GM23338 (cell line): ENCODE measurements around the gene STK39. TPM values are rescaled to one million over a fixed set of nuclear protein-coding genes. Genes with fewer than 3 reads are reported as not detected.

Experiments used
- ATAC-seq: fragments of 200-7000 bp; cut with Tn5 transposase; 3 replicates; pipeline ENCODE4 v1.9.1; 2020
- DNase-seq: peaks from one replicate; pipeline ENCODE4 v3.0.0-alpha.2; 2015; ENCODE audit warnings: low spot score
- H2AFZ ChIP-seq: fragments of 200-600 bp; sonication (generic); 2 replicates; pipeline ENCODE4 v1.8.0; 2016; ENCODE audit warnings: antibody characterized with exemption, mild to moderate bottlenecking, moderate library complexity
- H3F3A ChIP-seq: fragments of 200-600 bp; sonication (generic); replicated peaks from 2 replicates; pipeline ENCODE4 v1.8.0; 2017; ENCODE audit warnings: antibody characterized with exemption, mixed run types, low read depth
- H3K27ac ChIP-seq: fragments of 200-600 bp; sonication (generic); 2 replicates; pipeline ENCODE4 v1.6.1; 2016; ENCODE audit warnings: low read depth
- H3K27me3 ChIP-seq: fragments of 200-600 bp; sonication (generic); 2 replicates; pipeline ENCODE4 v1.8.0; 2016; ENCODE audit warnings: mild to moderate bottlenecking, mixed run types, moderate library complexity; ENCODE audit not compliant: insufficient read depth
- H3K36me3 ChIP-seq: fragments of 200-600 bp; sonication (generic); 2 replicates; pipeline ENCODE4 v1.8.0; 2016; ENCODE audit warnings: mild to moderate bottlenecking; ENCODE audit not compliant: insufficient read depth
- H3K4me1 ChIP-seq: fragments of 200-600 bp; sonication (generic); 2 replicates; pipeline ENCODE4 v1.8.0; 2016; ENCODE audit warnings: mild to moderate bottlenecking, moderate library complexity; ENCODE audit not compliant: insufficient read depth
- H3K4me2 ChIP-seq: fragments of 200-600 bp; sonication (generic); 2 replicates; pipeline ENCODE4 v1.7.1; 2017; ENCODE audit warnings: mixed run types
- H3K4me3 ChIP-seq: fragments of 200-600 bp; sonication (generic); 2 replicates; pipeline ENCODE4 v1.6.1; 2016; ENCODE audit warnings: mixed run types
- H3K79me2 ChIP-seq: fragments of 200-600 bp; sonication (generic); replicated peaks from 2 replicates; pipeline ENCODE4 v1.8.0; 2017; ENCODE audit warnings: mild to moderate bottlenecking; ENCODE audit not compliant: insufficient read depth
- H3K9me2 ChIP-seq: fragments of 200-600 bp; sonication (generic); 2 replicates; pipeline ENCODE4 v1.8.0; 2017; ENCODE audit not compliant: insufficient read depth
- H4K20me1 ChIP-seq: fragments of 200-600 bp; sonication (generic); replicated peaks from 2 replicates; pipeline ENCODE4 v1.8.0; 2017; ENCODE audit warnings: mild to moderate bottlenecking; ENCODE audit not compliant: insufficient read depth
- H3K27ac Mint-ChIP-seq: 2 replicates; pipeline ENCODE4 v1.8.0; 2020; ENCODE audit warnings: inconsistent platforms, mild to moderate bottlenecking, moderate library complexity, mixed read lengths
- H3K27me3 Mint-ChIP-seq: 3 replicates; pipeline ENCODE4 v1.8.0; 2022; ENCODE audit warnings: low read depth, mild to moderate bottlenecking, moderate library complexity, mixed read lengths, inconsistent platforms; ENCODE audit not compliant: insufficient read depth, poor library complexity
- H3K36me3 Mint-ChIP-seq: 3 replicates; pipeline ENCODE4 v1.8.0; 2021; ENCODE audit warnings: low read depth, mild to moderate bottlenecking, inconsistent platforms, moderate library complexity, mixed read lengths
- H3K4me1 Mint-ChIP-seq: 3 replicates; pipeline ENCODE4 v1.8.0; 2020; ENCODE audit warnings: mild to moderate bottlenecking, inconsistent platforms, mixed read lengths
- H3K4me3 Mint-ChIP-seq: 3 replicates; pipeline ENCODE4 v1.8.0; 2021; ENCODE audit warnings: moderate library complexity, mild to moderate bottlenecking, inconsistent platforms, mixed read lengths
- H3K9me3 Mint-ChIP-seq: 3 replicates; pipeline ENCODE4 v1.8.0; 2020; ENCODE audit warnings: moderate library complexity, mild to moderate bottlenecking, inconsistent platforms, mixed read lengths
- CREB1 ChIP-seq: fragments of 250-450 bp; sonication (Bioruptor Pico); IDR thresholded peaks from 2 replicates; pipeline ENCODE4 v1.5.0; 2020; ENCODE audit warnings: low read depth, mild to moderate bottlenecking, moderate library complexity
- EZH2phosphoT487 ChIP-seq: fragments of 200-600 bp; sonication (generic); IDR thresholded peaks from one replicate; pipeline ENCODE4 v1.8.1; 2018; ENCODE audit warnings: antibody characterized with exemption; ENCODE audit not compliant: unreplicated experiment
- JUNB ChIP-seq: IDR thresholded peaks from one replicate; pipeline ENCODE4 v1.6.1; 2016; ENCODE audit warnings: antibody characterized with exemption; ENCODE audit not compliant: unreplicated experiment
- ZNF114 ChIP-seq: fragments of 250-450 bp; sonication (Bioruptor Pico); IDR thresholded peaks from 2 replicates; pipeline ENCODE4 v1.5.0; 2020; ENCODE audit warnings: mild to moderate bottlenecking, moderate library complexity
- ZNF331 ChIP-seq: fragments of 250-450 bp; sonication (Bioruptor Pico); IDR thresholded peaks from 2 replicates; pipeline ENCODE4 v1.5.0; 2020; ENCODE audit warnings: low read depth, mild to moderate bottlenecking, moderate library complexity
- polyA plus RNA-seq: library from polyadenylated mRNA; unstranded; fragments of >200 nt; fragmentation: Nextera tagmentation; extraction: Ambion mirVana; gene quantifications from 2 replicates; pipeline ENCODE4 v1.2.1, GENCODE V29; 2016
- total RNA-seq: library from RNA; depleted of rRNA; stranded (reverse); fragments of >200 nt; shearing (Covaris generic); gene quantifications from 2 replicates; pipeline ENCODE4 v1.2.3, GENCODE V29; 2014
- TF ChIP-seq, protein P1 (sequence below), 2 experiments: fragments of 200-600 bp in 1 of 2; sonication (generic) in 1 of 2; conservative IDR thresholded peaks; 2 replicates each; pipeline versions ENCODE4 v1.5.1 to v1.6.1; 2016 to 2017; ENCODE audit warnings: antibody characterized with exemption in 2 of 2, low read depth in 2 of 2, mild to moderate bottlenecking in 2 of 2, moderate library complexity in 1 of 2

STK39 gene
- total and polyA plus RNA-seq, 2 experiments from 2014 or later = 9.5 to 16.9 TPM

DNA sequence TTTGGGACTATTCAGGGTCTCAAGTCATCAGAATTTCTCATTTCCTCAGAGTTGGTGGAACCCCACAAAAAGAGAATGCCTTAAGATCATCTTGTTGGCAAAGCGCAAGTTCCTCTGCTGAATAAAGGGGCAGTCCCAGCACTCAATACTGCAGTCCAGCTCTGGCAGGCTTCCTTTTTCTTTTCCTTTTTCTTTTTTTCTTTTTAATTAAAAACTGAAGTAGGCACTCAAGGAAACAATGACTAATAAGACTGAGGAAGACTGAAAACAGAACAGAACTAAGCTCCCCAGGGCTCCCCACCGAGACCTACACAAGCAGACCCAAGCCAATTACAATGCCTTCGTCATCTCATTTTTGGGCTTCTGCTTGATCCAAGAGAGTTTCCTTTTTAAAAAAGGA is 82.0 kb downstream of the STK39 start:
- no peak overlapping the region for H3K4me3 ChIP-seq
- Mint-ChIP-seq H3K4me1 (peaks cover 34% of the 10 kb centered on the region), H3K27me3 (no peaks in the 10 kb centered on the region), H3K36me3 (peaks cover 2% of the 10 kb centered on the region; the same call in 1 of the 3 replicates), H3K27ac (no peak overlapping the region), H3K9me3 (no peaks in the 10 kb centered on the region), H3K4me3 (no peak overlapping the region)
- no peak overlapping the region; the same call in 1 of the 2 replicates for H3K4me2 ChIP-seq
- H3K4me1 ChIP-seq = peaks cover 17% of the 10 kb centered on the region
- 0 out of 2 replicates have a peak, but pooled peaks cover 4% of the 10 kb centered on the region for H3K9me2 ChIP-seq
- no peaks in the 10 kb centered on the region for H3K79me2 ChIP-seq
- no peak for DNase-seq
- H3K27me3 ChIP-seq = no peaks in the 10 kb centered on the region
- H3F3A ChIP-seq = no peaks in the 10 kb centered on the region
- H2AFZ ChIP-seq = no peak overlapping the region
- peak; percentile 47 for ATAC-seq
- TF ChIP-seq EZH2phosphoT487 = no peak
- H3K36me3 ChIP-seq = peaks cover 3% of the 10 kb centered on the region; the same call in 1 of the 2 replicates
- H3K27ac ChIP-seq = no peak overlapping the region
- H4K20me1 ChIP-seq = no peaks in the 10 kb centered on the region

DNA sequence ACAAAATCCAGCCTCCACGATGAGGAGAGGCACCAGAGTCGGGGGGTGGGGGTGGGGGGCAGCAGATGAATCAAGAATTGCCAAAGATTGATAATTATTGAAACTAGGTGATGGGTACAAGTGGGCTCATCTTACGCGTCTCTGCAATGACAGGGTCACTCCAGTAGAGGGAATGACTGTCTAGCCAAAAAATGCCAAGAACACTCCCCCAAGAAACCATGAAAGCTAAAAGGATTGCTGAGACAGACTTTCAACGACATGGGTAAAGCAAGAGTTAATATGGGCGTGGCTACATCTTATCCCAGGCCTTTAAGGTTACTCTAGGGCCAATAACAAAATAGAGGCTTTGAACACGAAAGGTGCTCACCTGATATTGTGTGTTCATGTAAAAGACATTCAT is 86.5 kb downstream of the STK39 start:
- ATAC-seq (peak; percentile 89), DNase-seq (peak; percentile 89)
- H3K4me3 ChIP-seq = no peak overlapping the region
- no peak for TF ChIP-seq EZH2phosphoT487
- TF ChIP-seq, protein P1, sequence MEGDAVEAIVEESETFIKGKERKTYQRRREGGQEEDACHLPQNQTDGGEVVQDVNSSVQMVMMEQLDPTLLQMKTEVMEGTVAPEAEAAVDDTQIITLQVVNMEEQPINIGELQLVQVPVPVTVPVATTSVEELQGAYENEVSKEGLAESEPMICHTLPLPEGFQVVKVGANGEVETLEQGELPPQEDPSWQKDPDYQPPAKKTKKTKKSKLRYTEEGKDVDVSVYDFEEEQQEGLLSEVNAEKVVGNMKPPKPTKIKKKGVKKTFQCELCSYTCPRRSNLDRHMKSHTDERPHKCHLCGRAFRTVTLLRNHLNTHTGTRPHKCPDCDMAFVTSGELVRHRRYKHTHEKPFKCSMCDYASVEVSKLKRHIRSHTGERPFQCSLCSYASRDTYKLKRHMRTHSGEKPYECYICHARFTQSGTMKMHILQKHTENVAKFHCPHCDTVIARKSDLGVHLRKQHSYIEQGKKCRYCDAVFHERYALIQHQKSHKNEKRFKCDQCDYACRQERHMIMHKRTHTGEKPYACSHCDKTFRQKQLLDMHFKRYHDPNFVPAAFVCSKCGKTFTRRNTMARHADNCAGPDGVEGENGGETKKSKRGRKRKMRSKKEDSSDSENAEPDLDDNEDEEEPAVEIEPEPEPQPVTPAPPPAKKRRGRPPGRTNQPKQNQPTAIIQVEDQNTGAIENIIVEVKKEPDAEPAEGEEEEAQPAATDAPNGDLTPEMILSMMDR (conservative IDR thresholded peaks at IDR 0.05; ENCODE audit: low read depth in 2 of 2) = peak; percentile 54 to 71
- no peak for TF ChIP-seq JUNB
- no peaks in the 10 kb centered on the region for H3K27me3 ChIP-seq
- peaks cover 3% of the 10 kb centered on the region; the same call in 1 of the 2 replicates for H3K36me3 ChIP-seq
- Mint-ChIP-seq H3K4me1 (peaks cover 14% of the 10 kb centered on the region), H3K36me3 (peaks cover 2% of the 10 kb centered on the region; the same call in 1 of the 3 replicates), H3K27ac (no peak overlapping the region), H3K27me3 (peaks cover 2% of the 10 kb centered on the region), H3K9me3 (no peaks in the 10 kb centered on the region), H3K4me3 (no peak overlapping the region)
- H3K9me2 ChIP-seq = no peaks in the 10 kb centered on the region
- H3K4me2 ChIP-seq = no peak overlapping the region
- H3K4me1 ChIP-seq = peaks cover 13% of the 10 kb centered on the region
- no peaks in the 10 kb centered on the region for H3K79me2 ChIP-seq
- no peak overlapping the region for H2AFZ ChIP-seq
- no peak overlapping the region for H3K27ac ChIP-seq
- no peaks in the 10 kb centered on the region for H4K20me1 ChIP-seq
- H3F3A ChIP-seq = no peaks in the 10 kb centered on the region

DNA sequence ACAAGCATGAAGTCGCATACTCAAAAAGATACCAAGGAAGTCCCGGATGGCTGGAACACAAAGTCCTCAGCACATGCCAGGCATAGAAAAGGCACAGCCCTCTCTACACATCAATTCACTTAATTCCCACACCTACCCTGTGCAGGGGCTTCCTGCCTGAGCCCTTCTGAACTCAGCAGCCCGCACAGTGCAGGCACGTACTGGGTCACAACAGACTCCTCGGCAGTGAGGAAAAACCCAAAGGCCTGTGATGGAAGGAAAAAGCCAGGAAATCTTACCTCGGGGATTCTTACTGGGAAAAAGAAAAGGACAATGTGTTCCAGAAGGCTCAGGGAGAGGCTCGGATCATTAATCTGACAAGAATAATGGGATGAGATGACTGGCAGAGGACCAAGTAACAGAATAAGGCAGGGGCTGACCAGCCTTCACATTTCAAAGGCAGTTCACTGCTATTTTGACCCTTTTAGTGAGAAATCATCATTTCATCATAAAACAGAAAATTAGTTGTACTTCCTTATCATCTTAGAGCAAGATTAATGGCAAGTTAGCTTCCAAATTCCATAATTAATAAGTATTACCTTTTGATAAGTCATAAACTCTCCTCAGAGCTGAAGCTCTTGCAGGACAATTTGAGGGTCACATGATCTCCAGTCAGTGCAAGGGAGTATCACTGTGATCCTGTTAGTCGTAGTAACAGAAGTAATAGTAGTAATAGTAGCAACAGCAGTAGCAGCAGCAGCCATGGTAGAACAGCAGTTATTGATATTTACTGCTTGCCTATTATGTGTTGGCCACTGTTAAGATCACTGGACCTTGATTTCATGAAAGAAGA is 87.4 kb downstream of the STK39 start:
- H3K36me3 Mint-ChIP-seq = peaks cover 2% of the 10 kb centered on the region; the same call in 1 of the 3 replicates
- no peak overlapping the region for H3K27ac Mint-ChIP-seq
- Histone ChIP-seq H4K20me1 (no peaks in the 10 kb centered on the region), H3K4me1 (peaks cover 6% of the 10 kb centered on the region), H3K79me2 (no peaks in the 10 kb centered on the region), H3K36me3 (peaks cover 3% of the 10 kb centered on the region; the same call in 1 of the 2 replicates), H3K4me2 (no peak overlapping the region), H3K27me3 (no peaks in the 10 kb centered on the region), H3F3A (no peaks in the 10 kb centered on the region), H3K4me3 (no peak overlapping the region), H2AFZ (no peak overlapping the region), H3K27ac (no peak overlapping the region), H3K9me2 (no peaks in the 10 kb centered on the region)
- ATAC-seq = no peak
- peaks cover 9% of the 10 kb centered on the region; the same call in 2 of the 3 replicates for H3K4me1 Mint-ChIP-seq
- no peaks in the 10 kb centered on the region for H3K9me3 Mint-ChIP-seq
- DNase-seq = no peak
- no peak overlapping the region for H3K4me3 Mint-ChIP-seq
- H3K27me3 Mint-ChIP-seq = peaks cover 2% of the 10 kb centered on the region
- TF ChIP-seq CREB1 (CRISPR knock-in tag) (no peak), EZH2phosphoT487 (no peak), ZNF114 (no peak), ZNF331 (CRISPR knock-in tag) (no peak)
- TF ChIP-seq, protein P1 (conservative IDR thresholded peaks at IDR 0.05; ENCODE audit: low read depth in 2 of 2) = no peak
